Activated T-helper 17 cell treated with anti-CD3 and anti-CD28 coated beads, Interleukin-2, amount 50 U/mL, for 72 hours (primary cell): ENCODE data around the gene NRROS. TPM values are rescaled to one million over a fixed set of nuclear protein-coding genes. Genes with fewer than 3 reads are reported as not detected.
"Not testable (repeated sequence)": the region's sequence is repeated elsewhere in the genome, so short reads cannot be mapped to it uniquely, and the experiment has no call there.

ENCODE experiments used
- ATAC-seq: fragments of 150-1000 bp; cut with Tn5 transposase; replicated peaks from 2 replicates; pipeline ENCODE4 v1.10.0; 2021; ENCODE audit warnings: mild to moderate bottlenecking, moderate library complexity
- H3K27ac Mint-ChIP-seq: one replicate; pipeline ENCODE4 v1.8.0; 2022; ENCODE audit warnings: mixed read lengths
- H3K27me3 Mint-ChIP-seq: one replicate; pipeline ENCODE4 v1.8.0; 2022; ENCODE audit warnings: mixed read lengths
- H3K36me3 Mint-ChIP-seq: one replicate; pipeline ENCODE4 v1.8.0; 2022; ENCODE audit warnings: low read depth, mild to moderate bottlenecking, mixed read lengths
- H3K4me1 Mint-ChIP-seq: one replicate; pipeline ENCODE4 v1.8.0; 2022; ENCODE audit warnings: mixed read lengths
- H3K4me3 Mint-ChIP-seq: one replicate; pipeline ENCODE4 v1.8.0; 2022; ENCODE audit warnings: mild to moderate bottlenecking, mixed read lengths
- H3K9me3 Mint-ChIP-seq: one replicate; pipeline ENCODE4 v1.8.0; 2022; ENCODE audit warnings: mixed read lengths
- total RNA-seq, 2 donors: library from RNA; stranded (reverse); gene quantifications; one replicate each; pipeline ENCODE4 v1.2.3, GENCODE V29; 2022

The NRROS gene
- total RNA-seq, 2 donors from 2014 or later: 26.5 to 42.3 TPM

GRCh38 chr3:196617256-196617655 is 22.2 kb upstream of the NRROS start:
- Mint-ChIP-seq H3K9me3 (no peaks in the 10 kb centered on the region), H3K27ac (no peak overlapping the region), H3K4me3 (no peak overlapping the region), H3K36me3 (no peaks in the 10 kb centered on the region), H3K27me3 (no peaks in the 10 kb centered on the region), H3K4me1 (peaks cover 11% of the 10 kb centered on the region)
- ATAC-seq: no peak

DNA sequence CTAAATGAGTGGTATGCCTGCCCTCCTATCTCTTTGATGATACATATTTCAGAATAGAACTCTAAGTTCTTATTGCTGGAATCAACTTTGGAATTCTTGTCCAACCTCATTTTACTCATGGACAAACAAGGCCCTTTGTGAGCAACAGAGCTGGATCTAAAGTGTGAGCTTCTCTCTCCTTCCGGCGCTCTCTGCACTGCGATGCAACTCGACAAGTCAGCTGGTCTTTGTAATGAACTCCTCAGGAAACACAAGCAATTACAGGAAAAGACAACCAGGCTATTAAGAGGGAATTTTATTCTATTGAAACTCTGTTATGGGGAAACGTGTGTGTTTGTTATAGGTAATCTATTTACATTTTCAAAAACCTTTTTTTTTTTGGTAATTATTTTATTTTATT is 20.3 kb upstream of the NRROS start:
- no peaks in the 10 kb centered on the region for H3K9me3 Mint-ChIP-seq
- no peak for ATAC-seq
- peaks cover 8% of the 10 kb centered on the region for H3K4me1 Mint-ChIP-seq
- no peak overlapping the region for H3K27ac Mint-ChIP-seq
- H3K27me3 Mint-ChIP-seq: no peaks in the 10 kb centered on the region
- H3K36me3 Mint-ChIP-seq: no peaks in the 10 kb centered on the region
- no peak overlapping the region for H3K4me3 Mint-ChIP-seq

GRCh38 chr3:196619627-196620026 is 19.9 kb upstream of the NRROS start:
- ATAC-seq, H3K36me3 Mint-ChIP-seq, H3K27ac Mint-ChIP-seq, H3K9me3 Mint-ChIP-seq, H3K27me3 Mint-ChIP-seq: not testable (repeated sequence)
- Mint-ChIP-seq H3K4me1 (peaks cover 11% of the 10 kb centered on the region), H3K4me3 (peak overlapping the region; percentile 65)

GRCh38 chr3:196620161-196620604 is 19.3 kb upstream of the NRROS start:
- ATAC-seq: peak; percentile 84
- H3K4me1 Mint-ChIP-seq: peaks cover 14% of the 10 kb centered on the region
- no peaks in the 10 kb centered on the region for H3K27me3 Mint-ChIP-seq
- peak overlapping the region; percentile 82 for H3K27ac Mint-ChIP-seq
- H3K4me3 Mint-ChIP-seq: peak overlapping the region; percentile 65
- no peaks in the 10 kb centered on the region for H3K9me3 Mint-ChIP-seq
- H3K36me3 Mint-ChIP-seq: no peaks in the 10 kb centered on the region

DNA sequence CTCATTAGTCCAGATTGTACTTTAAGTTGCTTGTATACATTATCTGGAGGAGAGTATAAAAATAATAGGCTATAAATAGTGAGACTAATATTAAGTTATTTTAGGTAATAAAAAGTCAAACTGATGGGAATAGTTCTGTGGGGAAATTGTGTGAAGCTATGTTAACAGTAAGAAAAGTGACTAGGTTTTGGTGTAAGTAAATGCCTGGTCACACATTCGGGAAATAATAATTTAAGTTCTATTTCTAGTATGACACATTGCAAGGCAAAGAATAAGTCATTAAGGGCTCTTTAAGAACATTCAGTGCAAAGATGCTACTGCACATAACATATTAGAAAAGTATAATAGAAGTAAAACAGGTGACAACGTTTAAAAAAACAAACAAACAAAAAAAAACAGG is 18.8 kb upstream of the NRROS start:
- H3K27ac Mint-ChIP-seq: peak overlapping the region; percentile 82
- H3K36me3 Mint-ChIP-seq: no peaks in the 10 kb centered on the region
- no peaks in the 10 kb centered on the region for H3K9me3 Mint-ChIP-seq
- H3K4me3 Mint-ChIP-seq: peak overlapping the region; percentile 65
- peaks cover 14% of the 10 kb centered on the region for H3K4me1 Mint-ChIP-seq
- no peaks in the 10 kb centered on the region for H3K27me3 Mint-ChIP-seq
- no peak for ATAC-seq

GRCh38 chr3:196621611-196622010 is 17.9 kb upstream of the NRROS start:
- Mint-ChIP-seq H3K4me1 (peaks cover 14% of the 10 kb centered on the region), H3K36me3 (no peaks in the 10 kb centered on the region), H3K27me3 (no peaks in the 10 kb centered on the region), H3K4me3 (no peak overlapping the region), H3K27ac (no peak overlapping the region), H3K9me3 (no peaks in the 10 kb centered on the region)
- ATAC-seq: no peak

- Mint-ChIP-seq H3K27me3 (no peaks in the 10 kb centered on the region), H3K36me3 (no peaks in the 10 kb centered on the region), H3K27ac (peak overlapping the region; percentile 41), H3K9me3 (no peaks in the 10 kb centered on the region), H3K4me3 (peak overlapping the region; percentile 70), H3K4me1 (peaks cover 14% of the 10 kb centered on the region)
- peak; percentile 63 for ATAC-seq
Observed at GRCh38 chr3:196624067-196624790, 15.3 kb upstream of the NRROS start.

GRCh38 chr3:196624907-196625306 is 14.6 kb upstream of the NRROS start:
- Mint-ChIP-seq H3K9me3 (no peaks in the 10 kb centered on the region), H3K36me3 (no peaks in the 10 kb centered on the region), H3K27ac (peak overlapping the region; percentile 41), H3K27me3 (no peaks in the 10 kb centered on the region), H3K4me3 (peak overlapping the region; percentile 70), H3K4me1 (peaks cover 17% of the 10 kb centered on the region)
- ATAC-seq: no peak

GRCh38 chr3:196625331-196625730 is 14.2 kb upstream of the NRROS start:
- no peaks in the 10 kb centered on the region for H3K27me3 Mint-ChIP-seq
- peaks cover 17% of the 10 kb centered on the region for H3K4me1 Mint-ChIP-seq
- no peak overlapping the region for H3K27ac Mint-ChIP-seq
- peak overlapping the region; percentile 70 for H3K4me3 Mint-ChIP-seq
- H3K9me3 Mint-ChIP-seq: no peaks in the 10 kb centered on the region
- no peak for ATAC-seq
- no peaks in the 10 kb centered on the region for H3K36me3 Mint-ChIP-seq

DNA sequence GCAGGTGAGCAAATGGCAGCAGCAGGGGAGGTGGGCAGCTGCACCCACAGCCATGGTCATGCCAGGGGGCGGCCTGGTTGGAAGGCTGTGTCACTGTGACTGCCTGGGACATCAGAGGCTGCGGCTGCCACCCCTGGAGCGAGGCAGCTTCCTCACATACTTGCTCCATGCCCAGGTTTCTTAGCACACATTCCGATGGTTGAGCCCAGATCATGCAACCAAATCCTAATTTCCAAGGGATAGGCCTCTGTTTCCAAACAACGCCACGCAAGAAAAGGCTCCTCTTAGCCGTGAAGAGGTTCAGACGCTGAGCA is 11.6 kb upstream of the NRROS start:
- Mint-ChIP-seq H3K36me3 (no peaks in the 10 kb centered on the region), H3K9me3 (no peaks in the 10 kb centered on the region), H3K4me1 (peaks cover 17% of the 10 kb centered on the region), H3K27me3 (no peaks in the 10 kb centered on the region), H3K4me3 (no peak overlapping the region), H3K27ac (no peak overlapping the region)
- no peak for ATAC-seq

DNA sequence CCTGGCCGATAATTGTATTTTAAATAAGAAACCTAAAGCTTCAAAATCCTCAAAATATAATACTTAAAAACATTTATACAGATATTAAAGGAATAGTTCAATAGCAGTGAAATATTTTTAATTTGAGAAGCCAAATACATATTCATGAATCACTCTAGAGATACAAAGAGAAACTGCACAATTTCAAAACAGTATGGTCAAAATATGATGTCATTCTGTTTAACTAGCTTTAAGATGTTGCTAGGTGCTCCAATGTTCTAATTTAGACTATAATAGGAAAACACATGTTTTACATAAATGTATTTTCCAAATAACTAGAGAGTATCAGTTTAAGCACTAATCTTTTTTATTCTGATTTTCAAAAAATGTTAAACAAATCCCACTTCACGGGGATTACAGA is 10.3 kb upstream of the NRROS start:
- H3K27me3 Mint-ChIP-seq: no peaks in the 10 kb centered on the region
- no peaks in the 10 kb centered on the region for H3K36me3 Mint-ChIP-seq
- no peaks in the 10 kb centered on the region for H3K9me3 Mint-ChIP-seq
- ATAC-seq: no peak
- peaks cover 24% of the 10 kb centered on the region for H3K4me1 Mint-ChIP-seq
- peak overlapping the region; percentile 86 for H3K27ac Mint-ChIP-seq
- peak overlapping the region; percentile 84 for H3K4me3 Mint-ChIP-seq

DNA sequence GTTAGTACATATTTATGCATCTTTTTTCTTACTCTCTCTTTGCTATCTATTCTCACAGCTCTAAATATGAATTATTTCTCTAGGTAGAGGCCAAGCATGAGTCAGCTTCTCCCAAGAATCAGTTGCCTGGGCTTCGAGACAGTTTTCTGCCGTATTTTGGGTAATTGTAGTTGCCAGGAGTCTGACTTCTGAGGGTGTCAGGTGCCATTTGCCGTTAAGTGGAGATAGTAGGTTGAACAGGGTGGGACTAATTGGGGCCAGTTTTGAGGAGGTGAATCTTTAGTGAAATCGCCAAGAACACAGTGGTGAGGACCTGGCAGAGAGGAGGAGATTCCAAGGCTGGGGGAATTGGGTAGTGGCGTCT is 7.8 kb upstream of the NRROS start:
- Mint-ChIP-seq H3K27me3 (no peaks in the 10 kb centered on the region), H3K27ac (peak overlapping the region; percentile 86), H3K4me3 (peak overlapping the region; percentile 84), H3K9me3 (no peaks in the 10 kb centered on the region), H3K36me3 (no peaks in the 10 kb centered on the region), H3K4me1 (peaks cover 20% of the 10 kb centered on the region)
- ATAC-seq: no peak

- no peaks in the 10 kb centered on the region for H3K9me3 Mint-ChIP-seq
- peaks cover 20% of the 10 kb centered on the region for H3K4me1 Mint-ChIP-seq
- ATAC-seq: peak; percentile 83
- H3K27ac Mint-ChIP-seq: peak overlapping the region; percentile 86
- no peaks in the 10 kb centered on the region for H3K36me3 Mint-ChIP-seq
- H3K27me3 Mint-ChIP-seq: no peaks in the 10 kb centered on the region
- H3K4me3 Mint-ChIP-seq: peak overlapping the region; percentile 84
Observed at GRCh38 chr3:196632046-196632751, 7.3 kb upstream of the NRROS start.

DNA sequence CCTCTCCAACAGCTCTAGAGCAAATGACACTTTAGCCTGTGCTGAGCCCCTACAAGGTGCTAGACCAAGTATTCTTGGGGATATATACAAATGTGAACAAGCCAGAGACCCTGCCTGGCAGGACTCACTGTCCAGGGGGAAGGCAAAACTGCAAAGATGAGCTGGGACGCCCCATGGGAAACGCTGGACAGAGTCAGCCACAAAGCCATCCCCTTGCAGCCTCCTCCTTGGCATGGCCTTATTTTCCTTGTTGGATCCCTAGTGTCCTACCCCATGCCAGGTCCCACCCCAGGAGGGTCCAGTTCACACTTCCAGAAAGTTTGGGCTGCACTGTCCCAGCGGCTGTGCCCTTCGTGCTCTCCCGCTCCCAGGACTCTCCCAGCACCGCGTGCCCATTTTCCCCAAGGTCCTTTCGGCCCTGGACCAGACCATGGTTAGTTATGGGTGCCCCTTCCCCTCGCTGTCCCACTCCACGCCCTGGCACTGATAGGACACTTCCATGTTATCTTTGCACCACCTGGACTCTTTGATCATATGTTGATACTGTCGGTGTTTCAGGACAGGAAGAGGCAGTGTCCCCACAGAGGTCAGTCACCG is 5.8 kb upstream of the NRROS start:
- peak overlapping the region; percentile 86 for H3K27ac Mint-ChIP-seq
- no peaks in the 10 kb centered on the region for H3K9me3 Mint-ChIP-seq
- H3K36me3 Mint-ChIP-seq: no peaks in the 10 kb centered on the region
- H3K4me3 Mint-ChIP-seq: peak overlapping the region; percentile 84
- H3K27me3 Mint-ChIP-seq: no peaks in the 10 kb centered on the region
- H3K4me1 Mint-ChIP-seq: peaks cover 30% of the 10 kb centered on the region
- ATAC-seq: no peak

- no peaks in the 10 kb centered on the region for H3K36me3 Mint-ChIP-seq
- ATAC-seq: no peak
- no peaks in the 10 kb centered on the region for H3K9me3 Mint-ChIP-seq
- H3K4me3 Mint-ChIP-seq: peak overlapping the region; percentile 84
- H3K27me3 Mint-ChIP-seq: no peaks in the 10 kb centered on the region
- H3K27ac Mint-ChIP-seq: peak overlapping the region; percentile 60
- H3K4me1 Mint-ChIP-seq: peaks cover 30% of the 10 kb centered on the region
Observed at GRCh38 chr3:196634224-196634623, 5.3 kb upstream of the NRROS start.
